GM19468 (cell line): ENCODE data around the gene RIN1.
"Not testable (repeated sequence)": the region's sequence is repeated elsewhere in the genome, so short reads cannot be mapped to it uniquely, and the experiment has no call there.

ENCODE experiments used
- ATAC-seq: cut with Tn5 transposase; IDR thresholded peaks from one replicate; pipeline ENCODE4 v1.9.1; 2021; ENCODE audit warnings: mild to moderate bottlenecking, moderate library complexity, moderate number of reproducible peaks; ENCODE audit not compliant: unreplicated experiment; ENCODE audit errors: extremely low read depth

The RIN1 gene

DNA sequence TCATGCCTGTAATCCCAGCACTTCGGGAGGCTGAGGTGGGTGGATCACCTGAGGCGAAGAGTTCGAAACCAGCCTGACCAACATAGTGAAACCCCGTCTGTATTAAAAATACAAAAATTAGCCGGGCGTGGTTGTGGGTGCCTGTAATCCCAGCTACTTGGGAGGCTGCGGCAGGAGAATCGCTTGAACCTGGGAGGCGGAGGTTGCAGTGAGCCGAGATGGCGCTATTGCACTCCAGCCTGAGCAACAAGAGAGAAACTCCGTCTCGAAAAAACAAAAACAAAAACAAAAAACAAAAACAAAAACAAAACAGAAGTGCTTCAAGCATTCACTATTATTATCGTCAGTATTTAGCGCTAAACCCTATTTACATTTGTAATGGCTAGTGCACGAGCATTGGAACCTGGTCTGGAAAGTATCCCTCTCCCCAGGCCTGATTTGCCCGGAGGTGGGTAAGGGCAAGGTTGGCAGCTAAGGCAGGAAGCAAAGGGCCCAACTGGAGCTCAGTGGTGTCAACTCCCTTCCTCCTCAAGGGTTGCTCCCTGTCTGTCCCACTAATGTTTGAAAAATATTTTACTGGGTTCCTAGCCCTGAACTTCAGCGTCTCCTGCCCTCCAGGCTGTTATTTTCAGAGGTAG lies 25.3 kb downstream of the RIN1 start:
- ATAC-seq, result not testable (repeated sequence)

DNA sequence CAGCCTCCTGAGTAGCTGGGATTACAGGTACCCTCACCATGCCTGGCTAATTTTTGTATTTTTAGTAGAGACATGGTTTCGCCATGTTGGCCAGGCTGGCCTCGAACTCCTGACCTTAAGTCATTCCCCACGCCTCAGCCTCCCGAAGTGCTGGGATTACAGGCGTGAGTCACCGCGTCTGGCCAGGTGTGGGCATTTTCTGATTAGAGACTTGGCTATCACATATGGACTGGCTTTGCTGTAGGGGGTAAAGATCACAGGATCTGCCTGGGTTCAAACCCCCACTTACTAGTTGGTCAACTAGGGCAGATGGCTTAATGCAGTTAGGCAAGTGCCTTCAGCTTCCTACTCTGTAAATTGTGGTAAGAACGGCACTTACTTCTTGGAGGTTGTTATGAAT lies 25.9 kb downstream of the RIN1 start:
- no peak for ATAC-seq

DNA sequence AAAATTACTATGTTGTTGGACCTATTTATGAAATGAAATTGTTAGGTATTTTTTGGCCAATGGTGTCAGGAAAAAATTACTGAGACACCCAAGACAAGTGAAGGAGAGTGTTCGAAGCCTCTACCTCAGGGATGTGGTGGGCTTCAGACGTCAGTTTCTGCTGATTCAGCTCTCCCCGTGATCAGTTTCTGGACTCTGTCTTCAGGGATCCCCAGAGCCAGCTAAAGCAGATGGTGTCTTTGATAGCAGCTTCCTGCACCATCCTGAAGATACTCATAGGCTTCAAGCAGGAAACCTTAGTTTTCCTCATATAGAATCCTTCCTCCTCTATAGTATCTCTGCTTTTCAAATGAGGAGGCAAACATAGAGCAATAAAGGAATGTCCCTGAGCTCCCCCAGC lies 26.8 kb downstream of the RIN1 start:
- ATAC-seq, result no peak

DNA sequence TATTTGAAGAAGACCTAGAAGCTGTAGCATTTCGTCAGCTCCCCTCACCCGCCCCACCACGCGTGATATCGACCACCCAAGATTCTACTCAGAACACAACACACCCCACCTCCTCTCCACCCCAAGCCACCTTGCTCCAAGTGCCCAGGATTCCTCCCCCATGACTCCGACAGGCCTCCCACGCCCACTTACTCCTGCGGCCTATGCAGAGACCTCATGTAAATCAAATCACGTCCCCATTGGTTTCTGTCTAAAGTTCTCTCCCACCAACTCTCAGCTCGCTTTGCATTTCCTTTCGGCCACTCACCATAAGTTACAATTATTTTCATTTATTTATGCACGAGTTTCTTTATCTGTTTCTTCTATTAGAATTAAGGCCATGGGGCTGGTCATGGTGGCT lies 33.6 kb downstream of the RIN1 start:
- ATAC-seq, result no peak

DNA sequence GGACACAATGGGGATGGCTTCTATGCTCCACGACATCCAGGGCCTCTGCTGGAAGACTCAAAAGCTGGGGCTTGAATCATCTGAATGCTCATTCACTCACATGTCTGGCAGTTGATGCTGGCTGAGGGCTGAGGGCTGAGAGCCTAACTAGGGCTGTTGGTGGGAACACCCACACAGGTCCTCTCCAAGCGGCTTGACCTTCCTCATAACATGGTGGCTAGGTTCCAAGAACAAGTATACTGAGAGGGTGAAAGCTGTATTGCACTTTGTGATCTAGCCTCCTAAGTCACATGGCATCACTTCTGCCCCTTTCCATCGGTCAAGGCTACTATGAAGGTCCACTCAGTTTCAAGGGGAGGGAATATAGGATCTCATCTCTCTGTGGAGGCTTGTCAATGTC lies 37.0 kb downstream of the RIN1 start:
- ATAC-seq, result no peak

DNA sequence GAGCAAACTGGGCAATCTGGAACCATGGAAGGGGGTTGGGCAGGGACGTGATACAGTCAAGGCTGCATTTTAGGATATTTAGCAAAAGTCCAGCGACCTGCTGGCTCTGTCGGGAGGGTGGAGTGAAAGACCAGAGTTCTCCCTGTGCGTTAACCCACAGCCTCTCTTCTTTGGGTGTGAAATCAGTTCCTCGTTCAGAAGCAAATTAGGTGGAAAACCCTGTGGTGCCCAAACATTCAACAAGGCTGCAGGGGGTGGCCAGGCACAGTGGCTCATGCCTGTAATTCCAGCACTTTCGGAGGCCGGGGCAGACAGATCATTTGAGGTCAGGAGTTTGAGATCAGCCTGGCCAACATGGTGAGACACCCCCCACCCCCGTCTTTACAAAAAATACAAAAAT lies 38.6 kb downstream of the RIN1 start:
- ATAC-seq, result no peak

DNA sequence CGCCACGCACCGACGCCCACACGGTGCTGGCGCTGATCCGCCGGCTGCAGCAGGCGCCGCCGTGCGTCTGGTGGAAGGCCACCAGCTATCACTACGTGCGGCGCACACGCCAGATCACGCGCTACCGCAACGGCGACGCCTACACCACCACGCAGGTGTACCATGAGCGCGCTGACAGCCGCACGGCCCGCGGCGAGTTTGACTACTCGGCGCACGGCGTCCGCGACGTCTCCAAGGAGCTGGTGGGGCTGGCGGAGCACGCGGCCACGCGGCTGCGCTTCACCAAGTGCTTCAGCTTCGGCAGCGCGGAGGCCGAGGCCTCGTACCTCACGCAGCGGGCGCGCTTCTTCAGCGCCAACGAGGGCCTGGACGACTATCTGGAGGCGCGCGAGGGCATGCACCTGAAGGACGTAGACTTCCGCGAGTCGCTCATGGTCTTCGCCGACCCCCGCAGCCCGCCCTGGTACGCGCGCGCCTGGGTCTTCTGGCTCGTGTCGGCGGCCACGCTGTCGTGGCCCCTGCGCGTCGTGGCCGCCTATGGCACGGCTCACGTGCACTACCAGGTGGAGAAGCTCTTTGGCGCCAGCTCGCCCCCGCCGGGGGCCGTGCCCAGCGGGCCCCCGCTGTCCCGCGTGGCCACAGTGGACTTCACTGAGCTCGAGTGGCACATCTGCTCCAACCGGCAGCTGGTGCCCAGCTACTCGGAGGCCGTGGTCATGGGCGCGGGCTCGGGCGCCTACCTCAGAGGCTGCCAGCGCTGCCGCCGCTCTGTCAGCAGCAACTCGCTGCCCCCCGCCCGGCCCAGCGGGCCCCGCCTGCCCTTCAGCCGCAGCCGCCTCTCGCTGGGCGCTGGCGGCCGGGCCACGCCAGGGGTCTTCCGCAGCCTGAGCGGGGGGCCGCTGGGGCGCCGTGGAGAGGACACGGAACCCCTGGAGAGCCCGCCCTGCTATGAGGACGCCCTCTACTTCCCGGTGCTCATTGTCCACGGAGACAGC lies 41.3 kb downstream of the RIN1 start:
- ATAC-seq, result no peak

DNA sequence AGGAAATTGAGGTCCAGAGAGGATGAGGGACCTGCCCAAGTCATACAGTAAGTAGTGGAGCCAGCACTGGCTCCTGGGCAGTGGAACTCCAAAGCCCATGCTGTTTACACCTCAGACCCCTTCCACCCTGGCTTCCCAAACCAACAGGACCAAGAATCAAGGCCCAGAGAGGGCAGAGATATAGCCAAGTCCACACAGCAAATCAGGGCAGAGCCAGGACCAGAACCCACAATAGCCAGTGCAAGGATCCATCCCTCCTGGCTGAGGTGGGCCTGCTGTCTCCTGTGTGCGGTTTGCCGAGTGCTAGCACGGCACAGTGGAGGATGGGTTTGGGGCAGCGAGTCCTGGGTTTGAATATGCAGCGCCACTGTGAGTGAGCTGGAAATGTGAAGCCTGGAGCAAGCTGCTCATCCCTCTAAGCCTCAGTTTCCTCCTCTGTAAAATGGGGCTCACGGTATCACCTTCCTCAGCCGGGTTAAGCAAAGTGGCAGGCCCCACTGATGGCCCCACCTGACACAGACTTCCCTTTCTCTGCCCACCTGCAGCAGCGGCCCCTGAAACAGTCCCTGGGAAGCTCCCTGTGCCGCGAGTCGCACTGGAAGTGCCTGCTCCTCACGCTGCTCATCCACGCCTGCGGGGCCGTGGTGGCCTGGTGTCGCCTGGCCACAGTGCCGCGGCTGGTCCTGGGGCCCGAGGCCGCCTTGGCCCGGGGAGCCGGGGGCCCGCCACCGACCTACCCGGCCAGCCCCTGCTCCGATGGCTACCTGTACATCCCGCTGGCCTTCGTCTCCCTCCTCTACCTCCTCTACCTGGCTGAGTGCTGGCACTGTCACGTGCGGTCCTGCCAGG lies 42.2 kb downstream of the RIN1 start:
- ATAC-seq, result no peak

DNA sequence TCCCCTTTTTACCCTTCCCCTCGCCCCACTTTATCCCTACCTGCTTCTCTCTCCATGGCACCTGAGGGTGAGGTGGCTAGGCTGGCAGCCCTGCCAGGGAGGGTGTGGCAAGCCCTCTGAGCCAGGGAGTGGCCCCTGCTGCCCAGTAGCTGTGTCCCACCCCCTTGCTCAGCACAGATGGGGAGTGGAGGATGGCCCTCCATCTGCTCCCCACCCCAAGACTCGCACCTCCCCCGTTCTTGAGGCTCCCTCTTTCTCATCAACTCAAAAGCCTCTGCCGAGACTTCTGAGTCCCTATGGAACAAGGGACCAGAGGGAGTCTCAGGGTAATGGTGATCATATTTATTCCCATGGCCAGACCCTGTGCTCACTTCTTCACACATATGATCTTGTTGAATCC lies 42.9 kb downstream of the RIN1 start:
- no peak for ATAC-seq

DNA sequence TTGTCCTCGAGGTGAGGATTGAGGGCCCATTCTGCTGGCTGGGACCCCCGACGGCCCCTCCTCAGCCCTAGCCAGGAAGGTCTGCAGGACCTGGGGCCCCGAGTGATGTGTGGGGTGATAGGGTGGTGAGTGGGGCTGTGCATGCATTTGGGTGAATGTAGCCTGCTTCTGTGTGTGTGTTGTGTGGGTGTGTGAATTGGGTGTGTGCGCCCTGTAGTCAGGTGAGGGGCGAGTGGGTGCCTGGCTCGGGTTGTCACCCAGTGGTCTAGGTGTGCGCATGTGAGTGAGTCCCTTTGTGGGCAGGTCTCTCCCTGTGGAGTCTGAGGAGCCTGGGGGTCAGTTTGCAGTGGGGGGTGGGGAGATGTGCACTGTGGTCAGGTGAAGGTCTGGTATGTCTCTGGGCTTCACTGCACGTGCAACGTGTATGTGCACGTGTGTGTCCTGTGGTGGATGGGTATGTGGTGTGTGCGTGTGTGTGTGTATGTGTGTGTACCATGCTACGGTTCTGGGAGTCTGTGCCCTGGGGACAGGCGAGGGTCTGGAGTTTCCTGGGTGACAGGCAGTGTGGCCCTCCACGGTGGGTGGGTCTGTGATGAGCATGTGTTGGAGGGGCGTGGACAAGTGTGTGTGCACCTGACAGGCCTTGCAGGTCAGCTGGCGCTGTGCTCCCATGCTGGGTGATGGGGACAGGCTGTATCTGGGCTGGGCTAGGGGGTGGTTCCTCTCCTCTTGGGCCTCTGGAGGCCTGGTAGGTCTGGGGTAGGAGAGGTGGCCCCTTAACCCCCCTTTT lies 43.5 kb downstream of the RIN1 start:
- no peak for ATAC-seq

DNA sequence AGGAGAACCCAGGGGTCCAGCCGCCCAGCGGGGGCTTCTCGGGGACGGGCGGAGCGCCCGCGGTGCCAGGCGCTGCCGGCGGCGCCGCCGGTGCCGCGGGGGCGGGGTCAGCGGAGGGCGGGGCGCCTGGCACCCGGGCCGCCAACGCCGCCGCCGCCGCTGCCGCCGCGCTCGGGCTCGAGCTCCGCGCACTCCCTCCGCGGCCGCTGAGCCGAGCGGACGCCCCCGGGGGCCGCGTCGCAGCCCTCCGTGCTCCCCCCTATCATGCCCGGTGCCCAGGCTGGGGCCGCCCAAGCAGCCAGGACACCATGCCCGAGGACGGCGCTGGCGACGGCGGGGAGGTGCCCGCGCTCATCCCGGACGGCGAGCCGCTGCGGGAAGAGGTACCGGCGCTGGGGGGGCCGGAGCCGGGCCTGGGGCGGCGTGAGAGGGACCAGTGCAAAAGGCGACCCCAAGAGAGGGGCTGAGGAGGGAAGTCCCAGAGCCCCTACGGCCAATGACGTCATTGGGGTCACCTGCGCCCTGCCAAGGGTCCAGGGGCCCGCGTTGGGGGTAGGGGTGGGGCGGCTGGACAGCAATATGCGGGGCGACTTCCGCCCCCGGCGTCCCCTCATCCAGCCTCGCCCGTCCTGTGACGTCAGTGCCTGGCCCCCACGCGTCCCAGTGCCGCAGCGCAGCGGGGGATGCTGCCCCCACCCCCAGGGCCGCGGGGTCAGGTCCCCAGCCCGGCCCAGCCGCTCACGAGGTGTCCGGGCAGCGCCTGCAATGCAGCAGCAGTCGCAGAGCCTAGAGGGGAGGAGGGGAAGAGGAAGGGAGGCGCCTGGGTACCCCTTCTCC lies 44.3 kb downstream of the RIN1 start, which contains the start of gene TMEM151A:
TMEM151A (plus strand) TSS at position 189 of the 837 bp plus-strand sequence; CDS start at position 309, 120 bp downstream.
- ATAC-seq, result no peak

DNA sequence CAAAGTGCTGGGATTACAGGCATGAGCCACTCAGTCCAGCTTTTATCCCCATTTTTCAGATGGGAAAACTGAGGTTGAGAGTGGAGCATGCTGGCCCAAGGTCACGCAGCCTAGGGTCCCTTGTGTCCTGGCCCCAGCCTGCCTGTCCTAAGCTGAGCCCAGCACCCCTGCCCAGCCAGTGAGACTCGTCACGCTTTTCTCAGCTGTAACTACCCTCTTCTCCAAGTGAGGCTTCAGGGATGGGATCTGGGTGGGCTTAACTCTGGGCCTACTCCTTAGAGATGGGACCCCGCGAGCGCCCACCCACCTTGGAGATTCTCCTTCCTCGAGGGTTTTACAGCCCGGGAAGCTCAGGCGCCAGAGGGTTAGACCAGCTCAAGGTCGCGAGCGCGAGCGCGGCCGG lies 44.9 kb downstream of the RIN1 start:
- no peak for ATAC-seq

DNA sequence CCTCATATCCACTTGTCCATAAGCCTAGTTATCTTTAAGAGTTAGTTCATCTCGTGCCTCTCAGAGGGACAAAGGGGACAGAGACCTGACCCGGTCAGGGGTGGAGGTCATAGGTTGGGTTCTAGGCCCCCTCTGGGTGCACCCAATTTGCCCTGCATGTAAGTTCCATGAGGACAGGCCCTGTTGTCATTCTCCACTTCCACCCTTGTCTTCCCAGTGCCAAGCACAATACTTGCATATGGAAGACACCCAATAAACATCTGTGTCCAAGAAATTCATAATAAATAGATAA lies 46.0 kb downstream of the RIN1 start:
- no peak for ATAC-seq

DNA sequence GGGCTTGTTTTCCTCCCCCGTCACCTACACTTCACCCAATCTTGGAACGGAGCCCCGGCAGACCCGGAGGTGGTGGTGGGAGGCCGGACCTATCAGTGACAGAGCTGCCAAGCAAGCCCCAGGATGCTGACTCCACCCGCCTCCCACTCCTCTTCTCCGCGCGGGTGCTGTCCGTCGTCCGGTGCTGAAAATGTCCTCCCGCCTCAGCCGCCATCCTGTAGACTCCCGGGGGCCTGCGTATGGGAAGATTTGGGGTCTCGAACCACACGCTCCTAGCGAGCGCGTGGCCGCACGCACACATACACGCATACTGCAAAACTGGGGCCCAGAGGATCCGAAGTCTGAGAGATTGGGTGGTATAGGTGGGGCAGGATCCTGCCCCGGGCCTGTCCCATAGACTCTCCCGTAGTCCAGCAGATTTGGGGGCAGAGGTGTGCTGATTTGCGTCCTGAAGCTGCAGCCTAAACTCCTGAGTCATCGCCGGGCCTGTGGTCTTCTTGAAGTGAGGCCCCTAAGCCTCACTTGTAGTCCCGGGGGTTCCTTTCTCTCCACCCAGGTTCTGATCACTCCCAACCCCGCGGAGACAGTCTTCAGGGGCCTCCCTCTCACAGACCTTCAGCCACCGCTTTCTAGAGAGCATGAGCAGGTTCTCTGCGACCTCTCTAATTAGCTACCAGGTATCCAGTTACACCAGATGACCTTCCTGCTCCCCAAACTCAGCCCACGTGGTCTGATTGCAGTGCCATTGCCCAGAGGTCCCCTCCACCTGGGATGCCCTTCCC lies 46.5 kb downstream of the RIN1 start:
- no peak for ATAC-seq

DNA sequence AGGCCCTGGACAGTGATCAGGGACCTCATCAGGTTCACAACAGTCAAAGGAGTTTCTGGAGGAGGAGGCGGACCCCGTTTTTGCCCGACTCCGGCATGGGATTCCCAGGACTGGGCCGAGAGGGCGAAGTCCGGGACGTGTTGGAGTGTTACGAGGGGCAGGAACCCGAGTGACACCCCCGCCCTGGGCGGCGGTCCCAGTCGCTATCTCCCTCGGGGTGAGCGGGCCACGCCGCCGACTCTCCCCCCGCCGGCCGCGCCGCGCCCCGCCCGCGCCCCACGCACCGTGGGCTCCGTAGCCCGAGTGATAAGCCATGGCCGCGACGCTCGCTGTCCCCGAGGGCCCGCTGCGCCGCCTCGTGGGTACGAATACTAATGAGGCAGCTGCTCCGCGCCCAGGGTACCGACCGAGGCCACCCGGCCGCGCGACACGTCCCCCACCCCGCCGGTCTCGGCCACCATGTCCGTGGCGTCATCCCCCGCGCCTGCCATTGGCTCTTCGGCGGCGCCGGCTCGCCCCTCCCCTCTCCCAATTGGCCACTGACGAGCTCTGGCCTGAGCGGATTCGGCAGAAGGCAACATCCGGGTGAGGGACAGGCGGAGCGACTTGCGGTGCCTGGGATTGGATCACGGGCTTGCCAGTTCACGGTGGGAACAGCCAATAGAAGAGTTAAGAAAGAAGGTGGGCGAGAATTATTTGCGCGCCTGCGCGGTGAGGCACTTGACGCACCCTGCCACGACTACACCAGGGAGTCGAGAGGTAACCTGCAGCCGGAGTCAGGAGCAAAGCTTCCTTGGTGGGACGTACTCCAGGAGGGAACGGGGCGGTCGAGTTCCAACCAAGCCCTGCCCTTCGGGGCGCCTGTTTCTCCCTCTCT lies 47.3 kb downstream of the RIN1 start, which contains the start of gene YIF1A:
YIF1A (minus strand) TSS at position 473 of the 877 bp plus-strand sequence; CDS start at position 315, 158 bp downstream.
- ATAC-seq, result peak; percentile 78

DNA sequence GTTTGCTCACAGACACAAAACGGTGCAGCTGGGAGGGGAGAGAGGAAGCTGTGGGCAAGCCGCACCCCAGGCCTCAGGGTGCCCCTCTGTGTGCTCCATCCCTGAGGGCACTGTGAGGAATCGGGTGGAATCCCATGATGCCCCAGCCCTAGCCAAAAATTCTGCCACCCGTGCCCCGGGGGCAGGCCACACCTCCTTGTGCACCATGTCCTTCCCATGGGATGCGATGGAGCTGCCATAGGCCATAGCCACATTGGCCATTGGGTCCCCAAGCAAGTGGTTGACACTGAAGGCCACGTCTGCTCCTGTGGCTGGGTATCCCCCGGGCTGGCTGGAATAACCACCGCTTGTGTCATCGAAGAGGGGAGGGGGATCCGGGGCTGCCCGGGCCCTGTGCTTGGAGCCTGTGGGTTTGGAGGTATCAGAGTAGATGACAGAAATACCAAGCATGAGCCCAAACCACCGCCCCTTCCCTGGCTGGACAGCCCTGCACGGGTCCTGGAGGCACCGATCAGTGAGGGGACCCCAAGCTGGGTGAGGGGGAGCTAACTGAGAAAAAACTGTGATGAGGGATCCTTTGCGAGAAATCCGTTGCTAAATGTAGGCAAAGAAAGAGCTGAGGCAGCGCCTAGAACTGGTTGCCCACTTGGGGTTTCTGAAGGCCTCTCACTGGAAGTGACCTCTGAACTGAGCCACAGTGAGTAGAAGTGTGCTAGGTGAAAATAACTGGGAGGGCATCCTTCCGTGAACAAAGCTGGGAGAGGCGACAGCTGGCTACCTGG lies 48.2 kb downstream of the RIN1 start:
- ATAC-seq, result no peak
